Measurements from ENCODE around the gene INPP5D.

GRCh38 chr2:233101816-233102215 lies 41.7 kb downstream of the INPP5D start:
- TF ChIP-seq CTCF (IDR thresholded peaks at IDR 0.05; ENCODE audit: extremely low read depth in 1 of 2, insufficient read depth in 1 of 2, low read depth in 1 of 2, low read length in 2 of 2) (no peak), EZH2 (IDR thresholded peaks at IDR 0.05; ENCODE audit: borderline replicate concordance, low read depth, low read length, severe bottlenecking) (no peak), GATA2 (IDR thresholded peaks at IDR 0.05; ENCODE audit: insufficient read depth, insufficient read length, low read depth, low read length) (no peak), POLR2A (IDR thresholded peaks at IDR 0.05; ENCODE audit: low read depth, low read length) (no peak), POLR2AphosphoS5 (IDR thresholded peaks at IDR 0.05; ENCODE audit: insufficient read depth, low read depth, low read length) (no peak), FOS (IDR thresholded peaks at IDR 0.05; ENCODE audit: borderline replicate concordance, insufficient read depth, low read length) (no peak), MYC (IDR thresholded peaks at IDR 0.05; ENCODE audit: low read depth, low read length) (no peak), MAX (IDR thresholded peaks at IDR 0.05; ENCODE audit: insufficient read depth, insufficient read length) (no peak), JUN (IDR thresholded peaks at IDR 0.05; ENCODE audit: borderline replicate concordance, insufficient read depth, insufficient read length, low read depth) (no peak)

Measured in endothelial cell of umbilical vein (primary cell).